Ammon's horn (tissue), 1 donor: ENCODE measurements around the gene DCPS.
"Not testable (repeated sequence)": the region's sequence is repeated elsewhere in the genome, so short reads cannot be mapped to it uniquely, and the experiment has no call there.

Source experiments
- DNase-seq: peaks from one replicate; pipeline ENCODE4 v3.0.0-alpha.2; 2016; ENCODE audit warnings: low spot score

DCPS gene

GRCh38 chr11:126362879-126363655 is 59.2 kb downstream of the DCPS start:
- DNase-seq = no peak

GRCh38 chr11:126363706-126364248 is 59.9 kb downstream of the DCPS start:
- peak; percentile 87 for DNase-seq

- not testable (repeated sequence) for DNase-seq
Measured at GRCh38 chr11:126364735-126365134, 60.9 kb downstream of the DCPS start.

GRCh38 chr11:126365508-126365907 is 61.6 kb downstream of the DCPS start:
- DNase-seq = not testable (repeated sequence)

GRCh38 chr11:126366064-126366822 is 62.4 kb downstream of the DCPS start:
- DNase-seq = peak; percentile 64

- DNase-seq = not testable (repeated sequence)
Measured at GRCh38 chr11:126366823-126367654, 63.2 kb downstream of the DCPS start.

GRCh38 chr11:126367806-126368205 is 63.9 kb downstream of the DCPS start:
- DNase-seq = not testable (repeated sequence)

- not testable (repeated sequence) for DNase-seq
Measured at GRCh38 chr11:126368336-126369119, 64.7 kb downstream of the DCPS start.

GRCh38 chr11:126370016-126370415 is 66.2 kb downstream of the DCPS start:
- DNase-seq = no peak

- no peak for DNase-seq
Measured at GRCh38 chr11:126371595-126371994, 67.7 kb downstream of the DCPS start.

- not testable (repeated sequence) for DNase-seq
Measured at GRCh38 chr11:126373389-126374066, 69.7 kb downstream of the DCPS start.

GRCh38 chr11:126374562-126375300 is 70.9 kb downstream of the DCPS start:
- not testable (repeated sequence) for DNase-seq

GRCh38 chr11:126375726-126376125 is 71.9 kb downstream of the DCPS start:
- no peak for DNase-seq

- DNase-seq = no peak
Measured at GRCh38 chr11:126378763-126379162, 74.9 kb downstream of the DCPS start.

GRCh38 chr11:126380909-126381308 is 77.0 kb downstream of the DCPS start:
- DNase-seq = no peak

- not testable (repeated sequence) for DNase-seq
Measured at GRCh38 chr11:126381960-126382359, 78.1 kb downstream of the DCPS start.

- DNase-seq = not testable (repeated sequence)
Measured at GRCh38 chr11:126382641-126383040, 78.8 kb downstream of the DCPS start.

GRCh38 chr11:126383339-126384335 is 79.8 kb downstream of the DCPS start:
- DNase-seq = no peak
